Breast epithelium (tissue), 4 donors: ENCODE results near the gene WSCD1. TPM values are rescaled to one million over a fixed set of nuclear protein-coding genes. Genes with fewer than 3 reads are reported as not detected.

Source experiments
- DNase-seq, 2 donors: peaks; one replicate each; pipeline ENCODE4 v3.0.0-alpha.2; 2019; ENCODE audit warnings: low spot score in 2 of 2
- H3K27ac ChIP-seq, 2 donors: fragments of 200-600 bp; sonication (generic) in 1 of 2; one replicate each; pipeline ENCODE4 v1.5.1; 2016 to 2019; ENCODE audit warnings: mild to moderate bottlenecking in 1 of 2
- H3K27me3 ChIP-seq, 2 donors: fragments of 200-600 bp; sonication (generic) in 1 of 2; one replicate each; pipeline versions ENCODE4 v1.5.1 to v1.6.0; 2017 to 2019; ENCODE audit warnings: control low read depth in 1 of 2, mild to moderate bottlenecking in 1 of 2
- H3K36me3 ChIP-seq: fragments of 200-600 bp; one replicate; pipeline ENCODE4 v1.5.1; 2019
- H3K4me1 ChIP-seq, 2 donors: fragments of 200-600 bp; sonication (generic); one replicate each; pipeline ENCODE4 v1.5.1; 2016 to 2019; ENCODE audit warnings: control low read depth in 1 of 2
- H3K4me3 ChIP-seq, 3 donors: fragments of 200-600 bp; sonication (generic); 1 replicate in 2 of 3; 2 replicates in 1 of 3; pipeline ENCODE4 v1.5.1; 2016 to 2019; ENCODE audit warnings: mild to moderate bottlenecking in 3 of 3, moderate library complexity in 2 of 3
- H3K9me3 ChIP-seq, 2 donors: fragments of 200-600 bp; sonication (generic) in 1 of 2; one replicate each; pipeline ENCODE4 v1.5.1; 2016 to 2019; ENCODE audit warnings: control low read depth in 1 of 2
- CTCF ChIP-seq, 3 donors: fragments of 450-650 bp; IDR thresholded peaks; one replicate each; pipeline ENCODE4 v1.5.1; 2016 to 2017; ENCODE audit warnings: antibody characterized with exemption in 3 of 3, mild to moderate bottlenecking in 3 of 3, moderate library complexity in 3 of 3
- POLR2A ChIP-seq: fragments of 450-650 bp; IDR thresholded peaks from one replicate; pipeline ENCODE4 v1.6.1; 2016; ENCODE audit warnings: antibody characterized with exemption, mild to moderate bottlenecking, moderate library complexity
- POLR2AphosphoS5 ChIP-seq, 3 donors: sonication (generic); formaldehyde crosslinking; IDR thresholded peaks; one replicate each; pipeline ENCODE4 v1.6.1; 2017; ENCODE audit warnings: antibody characterized with exemption in 3 of 3
- intact Hi-C: fragments of 100-400 bp; cut with DNase I; formaldehyde crosslinking; loops from one replicate; pipeline ENCODE4 v1.15.1; 2023; ENCODE audit warnings: low total_unique reads
- total RNA-seq, 3 donors: library from RNA; depleted of rRNA; stranded (reverse); fragments of >200 nt; gene quantifications; one replicate each; pipeline ENCODE4 v1.1.0, GENCODE V29; 2016

Gene WSCD1
- total RNA-seq, 3 donors from 2014 or later = 0.88 to 2.2 (median 2.0) TPM

GRCh38 chr17:6056104-6056503 lies 14.1 kb upstream of the WSCD1 start:
- H3K4me1 ChIP-seq = no peaks in the 10 kb centered on the region
- intact Hi-C loops = no loop called here
- no peak overlapping the region for H3K27ac ChIP-seq
- TF ChIP-seq CTCF (IDR thresholded peaks at IDR 0.05) = no peak
- no peak for TF ChIP-seq POLR2A
- TF ChIP-seq POLR2AphosphoS5 (IDR thresholded peaks at IDR 0.05) = no peak
- H3K36me3 ChIP-seq = no peaks in the 10 kb centered on the region
- DNase-seq = no peak
- H3K4me3 ChIP-seq = no peak overlapping the region
- peaks cover 0 to 44% of the 10 kb centered on the region in 2 donors for H3K27me3 ChIP-seq
- no peaks in the 10 kb centered on the region for H3K9me3 ChIP-seq

- DNase-seq = no peak
- H3K27me3 ChIP-seq = peaks cover 0 to 52% of the 10 kb centered on the region in 2 donors
These were observed 12.6 kb upstream of the WSCD1 start for GRCh38 chr17:6057562-6057961.

GRCh38 chr17:6059406-6059805 lies 10.8 kb upstream of the WSCD1 start:
- TF ChIP-seq POLR2AphosphoS5 (IDR thresholded peaks at IDR 0.05) (no peak), CTCF (IDR thresholded peaks at IDR 0.05) (no peak), POLR2A (no peak)
- Histone ChIP-seq H3K27ac (no peak overlapping the region), H3K9me3 (no peaks in the 10 kb centered on the region), H3K27me3 (peaks cover 0 to 65% of the 10 kb centered on the region in 2 donors), H3K4me1 (no peaks in the 10 kb centered on the region), H3K4me3 (no peak overlapping the region), H3K36me3 (no peaks in the 10 kb centered on the region)
- intact Hi-C loops = no loop called here
- no peak for DNase-seq

More at GRCh38 chr17:6057562-6057961, 12.6 kb upstream of the WSCD1 start:
- Histone ChIP-seq H3K4me3 (no peak overlapping the region), H3K36me3 (no peaks in the 10 kb centered on the region), H3K27ac (no peak overlapping the region), H3K9me3 (no peaks in the 10 kb centered on the region), H3K4me1 (no peaks in the 10 kb centered on the region)
- no peak for TF ChIP-seq POLR2A
- TF ChIP-seq POLR2AphosphoS5 (IDR thresholded peaks at IDR 0.05) = no peak
- TF ChIP-seq CTCF (IDR thresholded peaks at IDR 0.05) = no peak
- intact Hi-C loops = no loop called here

- intact Hi-C loops = no loop called here
- TF ChIP-seq POLR2A (no peak), CTCF (IDR thresholded peaks at IDR 0.05) (no peak), POLR2AphosphoS5 (IDR thresholded peaks at IDR 0.05) (no peak)
- Histone ChIP-seq H3K27me3 (peaks cover 0 to 72% of the 10 kb centered on the region in 2 donors), H3K4me3 (no peak overlapping the region), H3K9me3 (no peaks in the 10 kb centered on the region), H3K36me3 (no peaks in the 10 kb centered on the region), H3K27ac (no peak overlapping the region), H3K4me1 (no peaks in the 10 kb centered on the region)
- no peak for DNase-seq
These were observed 8.9 kb upstream of the WSCD1 start for GRCh38 chr17:6061290-6061689.

- TF ChIP-seq POLR2AphosphoS5 (IDR thresholded peaks at IDR 0.05) (no peak), POLR2A (no peak), CTCF (IDR thresholded peaks at IDR 0.05) (no peak)
- Histone ChIP-seq H3K36me3 (no peaks in the 10 kb centered on the region), H3K9me3 (no peaks in the 10 kb centered on the region), H3K4me3 (no peak overlapping the region), H3K4me1 (no peaks in the 10 kb centered on the region), H3K27ac (no peak overlapping the region), H3K27me3 (peaks cover 0 to 72% of the 10 kb centered on the region in 2 donors)
- no peak for DNase-seq
- intact Hi-C loops = no loop called here
These were observed 5.3 kb upstream of the WSCD1 start for GRCh38 chr17:6064868-6065267.
